WTC11 (cell line): ENCODE results near the gene SURF2. TPM values are rescaled to one million over a fixed set of nuclear protein-coding genes. Genes with fewer than 3 reads are reported as not detected.

Experiments
- ATAC-seq: fragments of 200-7000 bp; cut with Tn5 transposase; 2 replicates; pipeline ENCODE4 v1.10.0; 2021; ENCODE audit warnings: mild to moderate bottlenecking, moderate library complexity
- CTCF ChIA-PET: fragments of 300-600 bp; sonication (Branson Sonifier 250); formaldehyde crosslinking; loops from one replicate; lab custom pipeline; 2021; ENCODE audit warnings: antibody characterized with exemption; lab: Charles Lee
- POLR2A ChIA-PET: fragments of 350-600 bp; sonication (Branson Sonifier 250); formaldehyde crosslinking; loops from one replicate; lab custom pipeline; 2021; ENCODE audit warnings: antibody characterized with exemption; lab: Charles Lee
- DNase-seq: peaks from one replicate; pipeline ENCODE4 v3.0.0; 2021; ENCODE audit warnings: low spot score
- H3K27ac Mint-ChIP-seq: 2 replicates; pipeline ENCODE4 v1.8.0; 2021; ENCODE audit warnings: mixed read lengths
- H3K27me3 Mint-ChIP-seq: 2 replicates; pipeline ENCODE4 v1.8.0; 2021; ENCODE audit warnings: low read depth, mild to moderate bottlenecking, moderate library complexity, mixed read lengths
- H3K36me3 Mint-ChIP-seq: 2 replicates; pipeline ENCODE4 v1.8.0; 2021; ENCODE audit warnings: mixed read lengths
- H3K4me1 Mint-ChIP-seq: 2 replicates; pipeline ENCODE4 v1.8.0; 2022; ENCODE audit warnings: mixed read lengths
- H3K4me3 Mint-ChIP-seq: 2 replicates; pipeline ENCODE4 v1.8.0; 2021; ENCODE audit warnings: mild to moderate bottlenecking, moderate library complexity, mixed read lengths
- H3K9me3 Mint-ChIP-seq: 2 replicates; pipeline ENCODE4 v1.8.0; 2021; ENCODE audit warnings: mixed read lengths
- AR ChIP-seq: fragments of 250-450 bp; sonication (Bioruptor Pico); IDR thresholded peaks from 2 replicates; pipeline ENCODE4 v1.9.0; 2021; ENCODE audit warnings: mild to moderate bottlenecking
- ATF3 ChIP-seq: sonication (generic); formaldehyde crosslinking; conservative IDR thresholded peaks from 2 replicates; pipeline ENCODE4 v1.8.1; 2022; ENCODE audit warnings: mild to moderate bottlenecking, missing genetic modification reagents
- ATF6 ChIP-seq: sonication (generic); formaldehyde crosslinking; IDR thresholded peaks from 2 replicates; pipeline ENCODE4 v1.8.1; 2023; ENCODE audit warnings: mild to moderate bottlenecking, missing genetic modification reagents
- E2F1 ChIP-seq: sonication (generic); formaldehyde crosslinking; IDR thresholded peaks from 2 replicates; pipeline ENCODE4 v1.8.0; 2022; ENCODE audit warnings: mild to moderate bottlenecking, missing genetic modification reagents
- E2F4 ChIP-seq: sonication (generic); formaldehyde crosslinking; IDR thresholded peaks from 2 replicates; pipeline ENCODE4 v1.8.1; 2022; ENCODE audit warnings: low read depth, mild to moderate bottlenecking, moderate library complexity, missing genetic modification reagents, borderline replicate concordance
- E2F5 ChIP-seq: sonication (generic); formaldehyde crosslinking; IDR thresholded peaks from 2 replicates; pipeline ENCODE4 v1.8.1; 2022; ENCODE audit warnings: mild to moderate bottlenecking, moderate library complexity, missing genetic modification reagents
- ETV6 ChIP-seq: sonication (generic); formaldehyde crosslinking; IDR thresholded peaks from 2 replicates; pipeline ENCODE4 v1.8.1; 2022; ENCODE audit warnings: mild to moderate bottlenecking, missing genetic modification reagents
- FOXJ3 ChIP-seq: sonication (generic); formaldehyde crosslinking; IDR thresholded peaks from 2 replicates; pipeline ENCODE4 v1.9.0; 2021; ENCODE audit warnings: missing genetic modification reagents, mild to moderate bottlenecking, borderline replicate concordance
- GTF2I ChIP-seq: fragments of 250-450 bp; sonication (Bioruptor Pico); conservative IDR thresholded peaks from 2 replicates; pipeline ENCODE4 v1.4.0; 2021; ENCODE audit warnings: mild to moderate bottlenecking
- HMGA2 ChIP-seq: fragments of 250-450 bp; sonication (Bioruptor Pico); IDR thresholded peaks from 2 replicates; pipeline ENCODE4 v1.4.0; 2021; ENCODE audit warnings: mild to moderate bottlenecking, moderate library complexity
- IRF2 ChIP-seq: sonication (generic); formaldehyde crosslinking; IDR thresholded peaks from 2 replicates; pipeline ENCODE4 v1.8.0; 2022; ENCODE audit warnings: low read depth, missing genetic modification reagents, borderline replicate concordance
- NR3C1 ChIP-seq: sonication (generic); formaldehyde crosslinking; conservative IDR thresholded peaks from 2 replicates; pipeline ENCODE4 v1.8.1; 2023; ENCODE audit warnings: low read depth, mild to moderate bottlenecking, missing genetic modification reagents
- PRDM15 ChIP-seq: sonication (generic); formaldehyde crosslinking; IDR thresholded peaks from 2 replicates; pipeline ENCODE4 v1.8.0; 2022; ENCODE audit warnings: missing genetic modification reagents
- SMAD3 ChIP-seq: sonication (generic); formaldehyde crosslinking; IDR thresholded peaks from 2 replicates; pipeline ENCODE4 v1.8.0; 2022; ENCODE audit warnings: missing genetic modification reagents, mild to moderate bottlenecking, borderline replicate concordance
- SOX15 ChIP-seq: fragments of 250-450 bp; sonication (Bioruptor Pico); IDR thresholded peaks from 2 replicates; pipeline ENCODE4 v1.9.0; 2021; ENCODE audit warnings: mild to moderate bottlenecking
- ZNF121 ChIP-seq: sonication (generic); formaldehyde crosslinking; IDR thresholded peaks from 2 replicates; pipeline ENCODE4 v1.8.0; 2023; ENCODE audit warnings: missing genetic modification reagents
- ZNF263 ChIP-seq: sonication (generic); formaldehyde crosslinking; IDR thresholded peaks from 2 replicates; pipeline ENCODE4 v1.8.1; 2022; ENCODE audit warnings: low read depth, mild to moderate bottlenecking, moderate library complexity, missing genetic modification reagents
- ZNF416 ChIP-seq: fragments of 250-450 bp; sonication (Bioruptor Pico); IDR thresholded peaks from 2 replicates; pipeline ENCODE4 v1.9.0; 2021; ENCODE audit warnings: mild to moderate bottlenecking, inconsistent platforms
- ZNF671 ChIP-seq: fragments of 250-450 bp; sonication (Bioruptor Pico); IDR thresholded peaks from 2 replicates; pipeline ENCODE4 v1.8.0; 2021; ENCODE audit warnings: mild to moderate bottlenecking
- total RNA-seq: library from RNA; stranded (reverse); gene quantifications from 3 replicates; pipeline ENCODE4 v1.2.3, GENCODE V29; 2021

SURF2 gene
- total RNA-seq, 1 experiment from 2014 or later, result 33.3 TPM

- POLR2A ChIA-PET, result no interaction called here
- no peak overlapping the region for H3K4me3 Mint-ChIP-seq
- peaks cover 13% of the 10 kb centered on the region for H3K27me3 Mint-ChIP-seq
- ATAC-seq, result no peak
- no peaks in the 10 kb centered on the region for H3K4me1 Mint-ChIP-seq
- H3K27ac Mint-ChIP-seq, result no peak overlapping the region
- no peak for TF ChIP-seq E2F5
- TF ChIP-seq ZNF416 (CRISPR knock-in tag), result no peak
- no peak for TF ChIP-seq ETV6 (CRISPR knock-in tag)
- no peak for TF ChIP-seq ZNF263
- TF ChIP-seq AR, result no peak
- TF ChIP-seq SMAD3 (CRISPR knock-in tag), result no peak
- TF ChIP-seq ZNF671, result no peak
- TF ChIP-seq E2F4 (CRISPR knock-in tag), result no peak
- no peak for TF ChIP-seq NR3C1 (CRISPR knock-in tag)
- no peak for TF ChIP-seq GTF2I
- no peak for TF ChIP-seq E2F1
- no peak for TF ChIP-seq ATF3 (CRISPR knock-in tag)
- peaks cover 5% of the 10 kb centered on the region for H3K36me3 Mint-ChIP-seq
- no peak for DNase-seq
- CTCF ChIA-PET, result interaction anchor here (0.9 to 2.4 kb wide), 7 partner anchors 9 to 123 kb away, joined by 3 to 13 read pairs (median 3); no protein-coding TSS in a partner anchor
- peaks cover 12% of the 10 kb centered on the region for H3K9me3 Mint-ChIP-seq
These were observed 30.0 kb downstream of the SURF2 start for GRCh38 chr9:133386338-133386737.

- no peak overlapping the region for H3K27ac Mint-ChIP-seq
- POLR2A ChIA-PET, result no interaction called here
- ATAC-seq, result no peak
- no peaks in the 10 kb centered on the region for H3K4me1 Mint-ChIP-seq
- peaks cover 5% of the 10 kb centered on the region for H3K36me3 Mint-ChIP-seq
- TF ChIP-seq SOX15 (no peak), HMGA2 (no peak), ZNF121 (no peak), FOXJ3 (CRISPR knock-in tag) (no peak), E2F5 (no peak), ATF6 (no peak), PRDM15 (no peak), ZNF416 (CRISPR knock-in tag) (no peak), IRF2 (CRISPR knock-in tag) (no peak)
- TF ChIP-seq, all 79 proteins: peak for 0
- H3K9me3 Mint-ChIP-seq, result peaks cover 16% of the 10 kb centered on the region
- CTCF ChIA-PET, result interaction anchor here (1.7 kb wide), 1 partner anchor 45 kb away, joined by 5 read pairs; no protein-coding TSS in a partner anchor
- peaks cover 18% of the 10 kb centered on the region for H3K27me3 Mint-ChIP-seq
- DNase-seq, result no peak
- no peak overlapping the region for H3K4me3 Mint-ChIP-seq
These were observed 31.3 kb downstream of the SURF2 start for GRCh38 chr9:133387680-133388079.
